ENCODE data around the gene RTP2.

DNA sequence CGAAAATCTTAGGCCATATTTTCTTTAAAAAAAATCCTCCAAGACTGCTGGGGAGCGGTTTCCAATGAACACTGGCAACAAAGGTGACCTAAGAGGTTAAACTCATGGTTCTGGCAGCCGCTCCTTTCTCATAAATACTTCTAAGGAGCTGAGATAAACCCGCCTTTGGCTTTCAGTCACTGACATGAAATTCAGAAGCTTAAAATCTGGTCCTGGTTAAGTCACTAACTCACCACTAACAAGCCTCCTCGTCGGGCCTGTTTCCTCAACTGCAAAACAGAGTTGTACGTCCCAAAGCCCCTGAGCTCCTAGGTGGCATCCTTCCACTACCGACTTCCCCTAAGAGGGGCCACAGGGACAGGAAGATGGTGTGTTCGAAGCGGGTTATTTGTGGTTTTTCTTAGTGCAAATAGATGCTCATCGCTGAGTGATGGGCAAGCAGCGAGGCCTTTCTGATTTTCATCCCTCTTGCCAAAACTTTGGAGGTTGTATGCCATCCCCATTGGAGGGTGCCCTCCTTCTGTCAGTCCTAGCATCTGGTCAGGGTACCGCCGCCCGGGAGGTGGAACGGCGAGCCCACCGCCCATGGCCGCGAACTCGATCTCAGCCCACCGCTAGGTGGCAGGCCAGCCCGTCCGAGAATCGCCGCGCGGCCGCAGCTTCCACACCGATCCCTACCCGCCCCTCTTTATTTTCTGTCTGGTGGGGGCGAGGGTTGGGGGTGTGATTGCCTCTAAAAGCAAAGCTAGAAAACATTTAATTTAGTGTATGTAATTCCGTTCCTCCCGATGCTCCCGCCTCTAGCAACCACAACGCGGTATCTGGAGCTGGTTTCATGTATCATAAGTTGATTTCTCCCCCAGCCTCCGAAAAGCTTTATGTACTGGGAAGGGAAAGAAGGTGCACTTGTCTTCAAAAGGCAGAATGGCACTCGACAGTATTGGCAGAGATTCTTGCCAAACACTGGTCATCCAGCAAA is 38.4 kb upstream of the RTP2 start:
- TF ChIP-seq, protein P1, sequence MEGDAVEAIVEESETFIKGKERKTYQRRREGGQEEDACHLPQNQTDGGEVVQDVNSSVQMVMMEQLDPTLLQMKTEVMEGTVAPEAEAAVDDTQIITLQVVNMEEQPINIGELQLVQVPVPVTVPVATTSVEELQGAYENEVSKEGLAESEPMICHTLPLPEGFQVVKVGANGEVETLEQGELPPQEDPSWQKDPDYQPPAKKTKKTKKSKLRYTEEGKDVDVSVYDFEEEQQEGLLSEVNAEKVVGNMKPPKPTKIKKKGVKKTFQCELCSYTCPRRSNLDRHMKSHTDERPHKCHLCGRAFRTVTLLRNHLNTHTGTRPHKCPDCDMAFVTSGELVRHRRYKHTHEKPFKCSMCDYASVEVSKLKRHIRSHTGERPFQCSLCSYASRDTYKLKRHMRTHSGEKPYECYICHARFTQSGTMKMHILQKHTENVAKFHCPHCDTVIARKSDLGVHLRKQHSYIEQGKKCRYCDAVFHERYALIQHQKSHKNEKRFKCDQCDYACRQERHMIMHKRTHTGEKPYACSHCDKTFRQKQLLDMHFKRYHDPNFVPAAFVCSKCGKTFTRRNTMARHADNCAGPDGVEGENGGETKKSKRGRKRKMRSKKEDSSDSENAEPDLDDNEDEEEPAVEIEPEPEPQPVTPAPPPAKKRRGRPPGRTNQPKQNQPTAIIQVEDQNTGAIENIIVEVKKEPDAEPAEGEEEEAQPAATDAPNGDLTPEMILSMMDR (IDR thresholded peaks at IDR 0.05; ENCODE audit: low read length): peak; percentile 99
- TF ChIP-seq EZH2phosphoT487 (IDR thresholded peaks at IDR 0.05; ENCODE audit: low read length) (no peak), EZH2 (optimal IDR thresholded peaks at IDR 0.05; ENCODE audit: low read depth, low read length) (no peak)

Measured in MM.1S (cell line).